ENCODE measurements around the gene IP6K2.

The IP6K2 gene

GRCh38 chr3:48702320-48702920 lies 14.6 kb downstream of the IP6K2 start:
- no peak overlapping the region for H2AFZ ChIP-seq (ENCODE audit: low read length)
- H3K4me1 ChIP-seq (ENCODE audit: insufficient read depth, low read length, severe bottlenecking), result no peaks in the 10 kb centered on the region
- H3K27me3 ChIP-seq (ENCODE audit: insufficient read depth, low read length), result no peaks in the 10 kb centered on the region
- H3K9me3 ChIP-seq (ENCODE audit: low read length), result no peaks in the 10 kb centered on the region
- no peak overlapping the region for H3K9ac ChIP-seq (ENCODE audit: low read length)
- H3K36me3 ChIP-seq (ENCODE audit: insufficient read depth, low read length), result peaks cover 84% of the 10 kb centered on the region
- H4K20me1 ChIP-seq (ENCODE audit: insufficient read depth, low read length), result no peaks in the 10 kb centered on the region; the same call in 1 of the 2 replicates
- no peak for TF ChIP-seq CTCF (IDR thresholded peaks at IDR 0.05; ENCODE audit: low read length)
- no peak for TF ChIP-seq EZH2 (IDR thresholded peaks at IDR 0.05; ENCODE audit: borderline replicate concordance, low read length)
- H3K79me2 ChIP-seq (ENCODE audit: insufficient read depth, low read length), result peaks cover 93% of the 10 kb centered on the region
- H3K4me2 ChIP-seq (ENCODE audit: low read length), result no peak overlapping the region
- H3K9me2 ChIP-seq (ENCODE audit: low read depth, low read length), result no peaks in the 10 kb centered on the region
- no peak overlapping the region for H3K27ac ChIP-seq (ENCODE audit: low read depth, low read length, poor library complexity, severe bottlenecking)
- H3F3A ChIP-seq (ENCODE audit: insufficient read depth, low read length), result no peaks in the 10 kb centered on the region
- H3K4me3 ChIP-seq (ENCODE audit: low read depth, low read length, poor library complexity, severe bottlenecking), result no peak overlapping the region

- Histone ChIP-seq H3K4me3 (ENCODE audit: low read depth, low read length, poor library complexity, severe bottlenecking) (no peak overlapping the region), H3K9me3 (ENCODE audit: low read length) (no peaks in the 10 kb centered on the region), H3K79me2 (ENCODE audit: insufficient read depth, low read length) (peaks cover 91% of the 10 kb centered on the region), H2AFZ (ENCODE audit: low read length) (no peak overlapping the region), H3K27me3 (ENCODE audit: insufficient read depth, low read length) (no peaks in the 10 kb centered on the region), H3K4me2 (ENCODE audit: low read length) (no peak overlapping the region), H3F3A (ENCODE audit: insufficient read depth, low read length) (no peaks in the 10 kb centered on the region), H3K27ac (ENCODE audit: low read depth, low read length, poor library complexity, severe bottlenecking) (no peak overlapping the region), H4K20me1 (ENCODE audit: insufficient read depth, low read length) (no peaks in the 10 kb centered on the region; the same call in none of the 2 replicates), H3K9me2 (ENCODE audit: low read depth, low read length) (no peaks in the 10 kb centered on the region), H3K36me3 (ENCODE audit: insufficient read depth, low read length) (peaks cover 76% of the 10 kb centered on the region), H3K4me1 (ENCODE audit: insufficient read depth, low read length, severe bottlenecking) (no peaks in the 10 kb centered on the region), H3K9ac (ENCODE audit: low read length) (no peak overlapping the region)
- TF ChIP-seq CTCF (IDR thresholded peaks at IDR 0.05; ENCODE audit: low read length), result no peak
- TF ChIP-seq EZH2 (IDR thresholded peaks at IDR 0.05; ENCODE audit: borderline replicate concordance, low read length), result no peak
Measured at GRCh38 chr3:48700731-48701405, 16.2 kb downstream of the IP6K2 start.

GRCh38 chr3:48698891-48699290 lies 18.1 kb downstream of the IP6K2 start:
- Histone ChIP-seq H3K27ac (ENCODE audit: low read depth, low read length, poor library complexity, severe bottlenecking) (no peak overlapping the region), H3K4me1 (ENCODE audit: insufficient read depth, low read length, severe bottlenecking) (no peaks in the 10 kb centered on the region), H3K79me2 (ENCODE audit: insufficient read depth, low read length) (peaks cover 73% of the 10 kb centered on the region), H3K27me3 (ENCODE audit: insufficient read depth, low read length) (no peaks in the 10 kb centered on the region), H3K9me3 (ENCODE audit: low read length) (no peaks in the 10 kb centered on the region), H3K9me2 (ENCODE audit: low read depth, low read length) (no peaks in the 10 kb centered on the region), H3K36me3 (ENCODE audit: insufficient read depth, low read length) (peaks cover 79% of the 10 kb centered on the region), H4K20me1 (ENCODE audit: insufficient read depth, low read length) (no peaks in the 10 kb centered on the region; the same call in none of the 2 replicates), H3K4me3 (ENCODE audit: low read depth, low read length, poor library complexity, severe bottlenecking) (no peak overlapping the region), H3F3A (ENCODE audit: insufficient read depth, low read length) (no peaks in the 10 kb centered on the region), H3K9ac (ENCODE audit: low read length) (no peak overlapping the region), H2AFZ (ENCODE audit: low read length) (no peak overlapping the region), H3K4me2 (ENCODE audit: low read length) (no peak overlapping the region)
- TF ChIP-seq EZH2 (IDR thresholded peaks at IDR 0.05; ENCODE audit: borderline replicate concordance, low read length) (no peak), CTCF (IDR thresholded peaks at IDR 0.05; ENCODE audit: low read length) (no peak)
